Limb (tissue), 2 donors: ENCODE results near the gene CACNA1G.

Source experiments
- DNase-seq, 2 donors: peaks; one replicate each; pipeline ENCODE4 v3.0.0-alpha.2; 2016; ENCODE audit errors: extremely low spot score in 2 of 2

Gene CACNA1G

DNA sequence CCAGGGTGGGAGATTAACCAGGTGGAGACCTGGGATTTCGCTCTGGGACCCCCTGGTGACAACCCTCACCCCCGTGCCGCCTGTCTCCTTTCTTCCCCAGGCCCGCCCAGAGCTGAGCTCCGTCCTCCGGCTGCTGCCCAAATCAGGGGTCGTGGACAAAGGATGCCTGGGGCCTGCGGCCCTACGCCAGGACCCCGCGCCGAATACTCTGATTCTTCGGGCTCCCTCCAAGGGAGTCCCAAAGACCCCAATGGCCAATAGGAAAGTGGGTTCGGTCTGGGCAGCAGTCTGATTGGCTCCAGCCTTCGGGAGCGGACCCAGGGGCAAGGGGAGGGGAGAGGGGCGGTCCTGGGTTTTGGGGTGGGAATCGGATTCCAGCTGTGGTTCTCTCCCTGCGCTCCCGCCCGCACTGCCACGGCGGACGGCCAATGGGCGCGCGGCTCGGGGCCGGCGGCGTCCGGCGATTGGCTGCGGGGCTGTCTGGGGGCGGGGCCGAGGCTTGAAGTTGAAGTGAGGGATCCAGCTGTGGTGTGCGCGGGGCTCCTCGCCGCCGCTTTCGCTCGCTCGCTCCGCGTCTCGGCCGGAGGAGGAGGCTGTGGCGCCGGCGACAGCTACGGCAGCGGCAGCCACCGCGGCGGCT lies at the start of gene CACNA1G:
TSS of gene CACNA1G (plus strand) at position 531 of the 640 bp plus-strand sequence. CDS start 745 bp downstream, outside the sequence.
- DNase-seq = peak; percentile 96 to 99

DNA sequence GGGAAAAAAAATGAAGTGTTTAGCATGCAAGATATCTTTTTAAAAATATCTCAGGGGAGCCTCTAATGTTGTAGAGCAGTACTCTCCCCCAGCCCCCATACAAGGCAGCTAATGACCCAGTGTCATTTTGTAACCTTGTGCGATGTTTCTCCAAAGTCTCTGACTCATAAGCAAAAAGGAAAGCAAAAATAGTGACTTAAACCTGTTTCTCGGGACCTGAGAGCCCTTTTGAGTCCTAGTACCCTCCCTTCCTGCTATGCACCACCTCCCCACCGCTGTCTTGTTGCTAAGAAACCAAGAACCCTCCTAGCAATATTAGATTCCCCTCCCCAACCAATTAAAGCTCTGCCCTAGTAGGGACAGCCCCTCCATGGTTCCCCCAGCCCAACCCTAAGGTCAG lies 49.5 kb upstream of the CACNA1G start:
- no peak for DNase-seq

DNA sequence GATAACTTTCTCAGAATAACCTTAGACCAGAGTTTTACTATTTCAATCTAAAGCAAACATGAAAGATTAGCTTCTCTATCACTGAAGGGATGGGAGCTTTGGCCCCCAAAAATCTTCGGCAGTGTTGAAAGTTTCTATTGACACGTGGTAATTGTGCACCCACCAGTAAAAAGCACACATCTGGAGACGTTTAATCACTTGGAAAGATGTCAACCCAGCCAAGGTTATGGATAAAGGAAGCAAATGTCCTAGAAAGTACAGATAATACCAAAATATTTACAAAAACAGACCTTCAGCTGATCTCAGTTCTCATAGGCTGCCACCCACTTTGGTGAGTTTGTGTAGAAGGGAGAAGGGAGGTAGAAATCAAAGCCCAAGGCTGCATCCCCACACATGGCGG lies 47.0 kb upstream of the CACNA1G start:
- DNase-seq = no peak

DNA sequence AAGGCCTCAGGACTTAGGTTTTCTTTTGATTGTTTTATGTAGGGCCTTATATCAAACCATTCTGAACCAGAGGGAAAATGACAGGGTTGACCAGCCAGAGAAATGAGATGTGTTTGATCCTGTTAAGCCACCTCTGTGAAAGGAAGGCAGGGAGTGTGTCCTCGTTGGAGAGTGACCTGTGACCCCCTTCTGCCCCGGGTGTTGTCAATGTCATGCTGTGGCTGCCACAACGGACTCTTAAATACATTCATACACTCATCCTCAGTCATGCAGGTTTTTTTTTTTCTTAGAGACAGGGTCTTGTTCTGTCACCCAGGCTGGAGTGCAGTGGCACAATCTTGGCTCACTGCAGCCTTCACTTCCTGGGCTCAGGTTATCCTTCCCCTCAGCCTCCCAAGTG lies 46.1 kb upstream of the CACNA1G start:
- DNase-seq = no peak

DNA sequence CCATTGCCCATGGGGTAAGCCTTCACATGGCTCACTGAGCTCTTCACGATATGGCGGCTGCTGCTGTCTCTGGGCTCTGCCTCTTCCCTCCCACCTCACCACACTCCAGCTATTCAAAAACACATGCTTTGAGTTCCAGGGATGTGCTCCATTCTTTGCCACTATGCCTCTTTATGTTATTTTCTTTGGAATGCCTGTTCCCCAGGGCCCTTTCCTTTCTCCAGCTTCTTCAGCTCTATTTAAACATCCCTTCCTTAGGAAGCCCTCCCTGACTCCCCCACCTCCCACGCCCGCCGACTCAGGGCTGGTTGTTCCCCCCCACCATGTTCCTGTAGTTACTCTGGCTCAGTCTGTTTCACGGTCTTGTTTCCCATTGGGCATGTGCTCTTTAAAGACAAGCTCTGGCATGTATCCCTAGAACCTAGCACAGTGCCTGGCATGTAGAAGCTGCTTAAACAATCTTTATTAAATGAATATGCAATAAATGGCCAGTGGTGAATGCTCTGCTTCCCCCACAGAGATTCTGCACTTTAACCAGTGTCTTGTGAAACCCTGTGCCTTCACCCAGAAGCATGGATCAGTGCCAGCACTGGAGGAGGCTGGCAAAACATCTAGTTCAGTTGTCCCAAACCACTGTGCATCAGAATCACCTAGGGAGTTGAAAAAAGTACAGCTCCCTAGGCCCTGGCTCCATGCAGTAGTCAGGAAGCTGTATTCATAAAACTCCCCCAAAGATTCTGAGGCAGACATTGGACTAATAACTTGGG lies 45.4 kb upstream of the CACNA1G start:
- DNase-seq = no peak

DNA sequence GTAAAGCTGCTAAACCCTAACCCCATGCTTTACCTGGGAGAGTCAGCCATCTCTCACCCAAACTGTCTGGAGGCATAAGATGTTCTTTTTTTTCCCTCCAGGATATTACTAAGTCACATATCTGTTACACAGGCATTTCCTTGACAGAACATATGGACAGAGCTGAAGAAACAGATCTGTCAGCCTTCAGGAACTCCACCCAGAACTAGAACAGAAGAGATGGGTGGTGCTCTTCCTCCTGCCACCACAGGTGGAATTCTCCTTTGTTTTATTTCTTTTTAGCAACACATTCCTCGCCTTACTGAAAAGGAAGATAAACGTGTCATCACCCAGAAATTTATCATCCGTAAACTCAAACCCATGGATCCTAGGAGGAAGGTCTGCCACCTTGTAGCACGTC lies 43.5 kb upstream of the CACNA1G start:
- no peak for DNase-seq

DNA sequence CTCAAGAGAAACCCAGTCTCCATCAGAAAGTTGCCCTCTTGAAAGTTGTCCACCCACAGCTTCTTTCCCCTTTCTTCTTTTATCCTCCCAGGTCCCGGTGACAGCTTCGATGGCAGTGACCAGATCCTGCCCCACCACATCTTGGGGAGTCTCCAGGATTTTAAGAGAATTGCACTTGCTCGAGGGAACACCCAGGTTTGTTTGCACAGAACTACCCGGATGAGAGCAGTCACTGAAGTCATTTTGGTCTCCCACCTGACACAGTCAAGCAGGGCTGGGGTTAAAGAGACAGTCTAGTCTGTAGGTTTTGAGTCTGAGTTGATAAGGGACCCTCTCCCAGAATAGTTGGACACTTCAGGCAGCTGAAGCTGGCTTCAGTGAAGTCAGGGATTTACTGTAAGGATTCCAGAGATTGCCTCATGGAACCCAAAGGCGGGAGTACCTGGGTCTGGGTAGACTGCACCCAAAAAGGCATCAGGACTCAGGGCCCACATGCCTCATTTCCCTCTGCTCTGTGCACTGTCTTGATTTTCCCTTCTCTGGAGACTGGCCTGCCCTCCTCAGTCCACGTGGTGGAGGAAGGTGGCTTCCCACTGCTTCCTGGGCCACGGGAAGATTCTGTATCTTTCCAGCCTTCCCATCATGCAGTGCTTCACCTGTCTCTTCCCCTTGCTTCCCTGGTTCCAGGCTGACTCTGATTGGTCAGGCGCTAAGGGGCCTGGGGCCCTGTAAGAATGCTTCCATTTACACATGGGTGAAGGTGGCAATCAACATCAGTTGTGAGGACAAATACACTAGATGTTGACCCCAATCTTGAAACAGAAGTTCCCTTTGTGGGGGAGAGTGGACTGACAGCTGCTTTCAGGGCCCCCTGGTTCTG lies 42.8 kb upstream of the CACNA1G start:
- DNase-seq = no peak

DNA sequence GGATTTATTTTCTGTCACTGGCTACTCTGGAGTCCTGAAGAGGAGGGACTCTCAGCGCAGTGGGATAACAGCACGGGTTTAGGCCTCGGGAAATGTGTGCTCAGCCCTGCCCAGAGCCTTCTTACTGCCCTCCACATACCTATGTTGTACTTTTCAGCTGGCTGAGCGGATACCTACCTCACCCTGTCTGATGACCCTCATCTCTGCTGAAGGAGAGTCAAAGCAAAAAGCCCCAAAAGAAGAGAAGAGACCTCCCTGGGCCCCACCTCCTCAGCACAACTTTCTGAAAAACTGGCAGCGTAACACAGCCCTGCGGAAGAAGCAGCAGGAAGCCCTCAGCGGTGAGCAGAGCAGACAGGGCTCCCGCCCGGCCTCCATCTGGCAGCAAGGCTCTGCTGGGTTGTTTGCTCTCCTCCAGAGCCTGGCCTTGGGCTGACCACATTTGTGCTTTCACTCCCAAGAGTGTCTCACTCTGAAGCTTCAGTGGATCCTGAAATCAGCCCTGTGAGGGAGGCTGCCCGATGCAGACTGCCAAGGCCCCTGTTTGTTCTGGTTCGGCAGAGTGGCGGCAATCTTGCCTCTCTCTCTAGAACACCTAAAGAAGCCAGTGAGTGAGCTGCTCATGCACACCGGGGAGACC lies 42.0 kb upstream of the CACNA1G start:
- DNase-seq = no peak

DNA sequence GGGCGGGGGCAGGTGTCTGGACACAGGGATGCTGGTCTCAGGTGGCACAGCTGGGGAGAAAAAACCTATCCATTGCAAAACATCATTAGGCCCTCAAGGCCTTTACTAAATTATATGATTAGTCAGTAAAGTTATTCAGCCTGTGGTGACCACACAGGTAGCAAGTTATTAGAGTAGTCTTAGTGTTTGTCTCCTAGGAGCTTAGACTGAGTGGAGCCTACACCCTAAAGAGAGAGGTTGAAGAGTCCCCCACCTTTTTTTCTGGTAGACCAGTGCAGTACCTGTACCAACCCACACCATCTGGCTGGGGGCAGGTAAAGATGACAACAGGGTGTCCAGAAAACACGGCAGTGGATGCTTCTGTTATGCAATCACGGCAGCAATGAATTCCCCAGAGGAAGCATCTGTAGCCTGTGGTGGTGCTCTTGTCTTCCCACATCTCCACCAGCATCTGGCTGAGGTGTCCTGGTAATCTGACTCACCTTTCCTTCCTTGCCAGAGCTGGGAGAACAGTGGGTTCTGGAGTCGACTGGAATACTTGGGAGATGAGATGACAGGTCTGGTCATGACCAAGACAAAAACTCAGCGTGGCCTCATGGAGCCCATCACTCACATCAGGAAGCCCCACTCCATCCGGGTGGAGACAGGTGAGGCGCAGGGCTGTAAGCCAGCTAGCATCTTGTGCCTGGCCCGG lies 41.2 kb upstream of the CACNA1G start:
- no peak for DNase-seq

DNA sequence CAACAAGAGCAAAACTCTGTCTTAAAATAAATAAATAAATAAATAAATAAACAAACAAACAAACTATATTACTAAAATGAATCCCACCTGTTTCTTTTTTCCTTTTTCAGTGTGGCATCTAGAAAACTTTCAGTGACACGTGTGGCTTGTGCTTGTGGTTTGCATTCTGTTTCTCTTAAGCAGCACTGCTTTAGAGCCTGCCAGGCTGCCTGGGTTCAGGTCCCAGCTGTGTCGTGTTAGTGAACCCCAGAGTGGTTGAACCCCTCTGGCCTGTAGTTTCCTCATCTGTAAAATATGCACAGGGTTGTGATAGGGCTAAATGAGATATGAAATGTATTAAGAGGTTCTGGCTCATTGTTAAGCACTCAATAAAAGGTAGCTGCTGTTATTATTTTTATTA lies 40.0 kb upstream of the CACNA1G start:
- no peak for DNase-seq

DNA sequence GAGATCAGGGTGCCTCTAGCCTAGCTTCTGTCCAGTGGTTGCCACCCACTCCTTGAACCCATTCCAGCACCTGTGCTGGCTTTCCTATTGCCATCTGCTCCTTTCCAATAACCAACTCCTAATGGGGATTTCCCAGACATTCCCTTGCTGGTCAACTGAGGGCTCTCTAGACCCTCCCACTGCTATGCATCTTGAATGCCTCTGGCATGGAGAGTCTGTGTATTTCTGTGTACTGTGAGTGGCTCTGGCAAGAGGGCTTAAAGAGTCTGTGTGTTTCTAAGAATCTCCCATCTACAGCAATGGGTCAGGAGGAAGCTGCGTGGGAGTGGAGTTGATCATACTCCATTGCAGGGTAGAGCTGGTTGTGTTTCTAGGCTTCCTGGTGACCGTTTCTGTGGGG lies 39.0 kb upstream of the CACNA1G start:
- DNase-seq = no peak

DNA sequence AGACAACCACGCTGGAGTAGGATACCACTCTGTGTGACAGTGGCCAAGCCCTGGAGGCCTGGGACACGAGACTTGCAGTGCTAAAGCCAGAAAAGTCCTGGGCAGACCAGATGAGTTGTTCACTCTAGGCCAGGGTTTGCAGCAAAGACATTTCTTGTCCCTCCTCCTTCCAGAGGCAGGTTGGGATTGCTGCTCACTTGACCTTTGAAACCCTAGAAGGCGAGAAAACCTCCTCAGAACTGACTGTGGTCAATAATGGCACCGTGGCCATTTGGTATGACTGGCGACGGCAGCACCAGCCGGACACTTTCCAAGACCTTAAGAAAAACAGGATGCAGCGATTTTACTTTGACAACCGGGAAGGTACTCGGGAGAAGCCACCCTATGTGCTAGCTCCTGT lies 37.7 kb upstream of the CACNA1G start:
- DNase-seq = no peak

DNA sequence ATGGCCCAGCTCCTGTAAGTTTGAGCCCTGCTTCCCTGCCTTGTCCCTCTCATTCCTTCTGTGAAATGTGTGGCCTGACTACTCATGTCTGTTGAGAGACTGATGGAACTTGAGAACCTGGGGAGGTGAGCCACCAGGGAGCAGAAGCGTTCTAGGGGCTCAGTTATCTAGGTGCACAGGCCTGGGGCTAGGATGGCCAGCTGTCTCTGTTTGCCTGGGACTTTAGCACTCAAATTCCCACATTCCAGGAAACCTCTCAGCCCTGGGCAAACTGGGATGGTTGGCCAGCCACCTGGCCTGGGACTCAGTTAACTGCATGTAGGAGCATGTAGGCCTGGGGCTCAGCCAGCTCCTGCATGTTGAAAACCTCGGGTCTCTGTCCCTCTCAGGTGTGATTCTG lies 37.3 kb upstream of the CACNA1G start:
- DNase-seq = no peak

DNA sequence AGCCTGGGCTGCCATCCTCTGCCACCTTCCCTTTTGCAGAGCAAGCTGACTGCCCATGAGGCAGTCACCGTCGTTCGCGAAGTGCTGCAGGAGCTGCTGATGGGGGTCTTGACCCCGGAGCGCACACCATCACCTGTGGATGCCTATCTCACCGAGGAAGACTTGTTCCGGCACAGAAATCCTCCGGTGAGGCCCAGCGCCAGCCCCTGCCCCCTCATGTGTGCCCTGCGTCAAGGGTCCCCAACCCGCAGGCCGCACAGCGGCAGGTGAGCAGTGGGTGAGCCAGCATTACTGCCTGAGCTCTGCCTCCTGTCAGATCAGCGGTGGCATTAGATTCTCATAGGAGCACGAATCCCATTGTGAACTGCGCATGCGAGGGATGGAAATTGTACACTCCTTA lies 35.7 kb upstream of the CACNA1G start:
- DNase-seq = no peak

DNA sequence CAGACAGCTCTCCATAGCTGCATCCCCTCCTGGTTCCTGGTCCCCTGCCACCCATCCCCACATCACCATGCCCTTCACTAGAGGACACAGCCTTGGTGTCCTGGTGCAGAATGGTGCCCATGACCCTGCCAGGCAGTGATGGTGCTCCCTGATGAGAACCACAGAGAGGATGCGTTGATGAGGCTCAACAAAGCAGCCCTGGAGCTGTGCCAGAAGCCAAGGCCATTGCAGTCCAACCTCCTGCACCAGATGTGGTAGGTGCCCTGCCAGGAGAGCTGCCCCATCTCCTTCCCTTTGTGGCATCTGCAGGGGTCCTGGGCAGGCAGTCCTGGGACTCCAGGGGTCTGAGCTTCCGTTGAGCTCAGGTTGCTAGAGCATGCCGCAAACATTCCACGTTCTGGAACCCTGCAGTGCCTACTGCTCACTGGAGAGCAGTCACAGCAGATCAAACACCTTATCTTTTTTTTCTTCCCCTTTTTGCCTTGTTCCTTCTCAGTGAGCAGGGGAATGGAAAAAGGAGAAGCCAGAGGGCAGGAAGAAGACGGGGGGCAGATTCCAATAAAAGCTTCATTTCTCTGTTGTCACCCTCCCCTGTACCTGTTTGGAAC lies 33.3 kb upstream of the CACNA1G start:
- DNase-seq = no peak

DNA sequence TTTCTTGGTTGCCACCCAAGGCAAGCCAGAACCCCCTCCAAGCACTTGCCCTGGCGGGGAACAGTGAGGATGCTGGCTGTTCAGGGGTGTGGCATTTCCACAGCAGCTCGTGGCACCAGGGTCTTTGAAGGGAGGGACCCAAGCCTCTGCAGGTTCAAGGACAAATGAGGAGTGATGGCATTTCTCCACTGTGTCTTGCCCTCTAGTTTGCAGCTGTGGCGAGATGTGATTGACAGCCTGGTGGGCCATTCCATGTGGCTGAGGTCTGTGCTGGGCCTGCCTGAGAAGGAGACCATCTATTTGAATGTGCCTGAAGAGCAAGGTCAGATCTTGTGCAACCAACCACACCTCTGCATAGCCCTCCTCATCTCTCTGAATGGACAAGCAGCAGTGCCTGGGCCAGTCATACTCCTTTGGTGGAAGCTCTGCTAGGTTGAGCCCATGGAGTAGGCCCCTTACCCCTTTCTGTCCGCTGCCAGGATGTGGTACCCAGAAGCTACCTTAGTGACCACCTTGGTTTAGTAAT lies 32.5 kb upstream of the CACNA1G start:
- DNase-seq = no peak

DNA sequence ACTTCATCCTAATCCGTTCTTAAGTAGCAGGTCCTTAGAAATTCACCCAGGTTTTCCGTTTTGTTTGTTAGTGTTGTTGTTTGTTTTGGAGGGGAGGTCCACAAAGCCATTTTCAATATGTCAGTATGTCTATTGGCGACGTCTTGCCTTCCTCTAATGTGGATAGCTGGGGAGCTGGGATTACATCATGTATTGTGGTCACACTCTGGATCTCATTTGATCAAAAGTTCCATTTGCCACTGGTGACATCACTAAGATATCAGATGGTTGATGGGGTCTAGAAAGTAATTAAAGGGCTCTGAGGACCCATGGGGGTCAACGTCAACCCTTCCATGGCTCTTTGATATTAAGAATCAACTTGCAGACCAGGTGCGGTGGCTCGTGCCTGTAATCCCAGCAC lies 30.7 kb upstream of the CACNA1G start:
- no peak for DNase-seq

DNA sequence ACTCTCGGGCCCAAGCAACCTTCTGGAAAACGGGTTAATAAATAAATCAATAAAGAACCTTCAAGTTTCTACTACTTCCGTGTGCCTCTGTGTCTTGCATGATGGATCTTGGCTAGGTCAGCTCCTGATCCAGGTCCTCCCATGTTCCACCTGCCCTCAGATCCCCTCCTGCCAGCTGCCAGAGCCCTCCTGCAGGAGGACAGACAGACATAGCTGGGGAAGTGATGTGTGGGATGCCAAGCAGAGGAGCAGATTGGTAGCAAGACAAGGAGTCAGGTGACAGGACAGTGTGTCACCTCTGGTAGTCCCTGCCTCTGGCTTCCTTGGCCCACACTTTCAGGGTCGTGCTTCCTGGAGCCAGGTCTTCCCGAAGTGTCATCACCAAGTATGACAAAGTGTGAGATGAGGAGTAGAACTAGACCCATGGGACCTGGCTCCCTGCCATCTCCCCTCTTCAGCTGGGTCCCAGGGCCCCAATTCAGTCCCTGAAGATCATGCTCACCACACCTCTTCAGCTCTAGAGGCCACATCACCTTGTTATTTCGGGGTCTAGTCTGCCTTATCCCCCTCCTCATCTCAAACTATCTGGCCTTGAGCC lies 29.0 kb upstream of the CACNA1G start:
- no peak for DNase-seq

DNA sequence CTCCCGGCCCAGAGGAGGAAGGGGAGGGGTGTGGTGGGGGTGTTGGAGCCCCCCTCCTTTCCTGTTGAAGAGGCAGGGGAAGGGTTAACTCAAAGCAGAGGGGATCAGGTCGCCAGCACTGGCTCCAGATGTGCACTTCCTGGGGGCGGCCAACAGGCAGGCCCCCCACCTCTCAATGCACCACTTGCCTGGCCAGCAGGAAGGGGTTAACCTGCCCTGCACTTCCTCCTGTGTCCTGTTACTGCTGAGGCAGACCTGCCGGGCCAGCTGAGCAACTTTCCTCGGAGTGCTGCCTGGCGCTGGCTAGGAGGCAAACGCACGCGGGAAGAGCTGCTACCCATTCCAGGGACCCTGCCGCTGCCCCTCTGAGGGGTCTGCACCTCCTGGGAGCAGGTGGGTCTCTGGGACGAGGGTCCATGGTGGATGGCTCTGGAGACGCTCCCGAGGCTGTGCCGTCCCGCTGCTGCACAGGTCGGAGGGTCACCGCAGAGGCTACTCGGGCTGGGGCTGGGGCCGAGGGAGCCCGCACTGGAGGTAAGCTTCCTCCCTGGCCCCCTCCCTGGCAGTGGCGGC lies 28.0 kb upstream of the CACNA1G start, which contains the start of gene EPN3:
TSS of gene EPN3 (plus strand) at position 284 of the 573 bp plus-strand sequence. CDS start 3,822 bp downstream, outside the sequence.
- DNase-seq = no peak

DNA sequence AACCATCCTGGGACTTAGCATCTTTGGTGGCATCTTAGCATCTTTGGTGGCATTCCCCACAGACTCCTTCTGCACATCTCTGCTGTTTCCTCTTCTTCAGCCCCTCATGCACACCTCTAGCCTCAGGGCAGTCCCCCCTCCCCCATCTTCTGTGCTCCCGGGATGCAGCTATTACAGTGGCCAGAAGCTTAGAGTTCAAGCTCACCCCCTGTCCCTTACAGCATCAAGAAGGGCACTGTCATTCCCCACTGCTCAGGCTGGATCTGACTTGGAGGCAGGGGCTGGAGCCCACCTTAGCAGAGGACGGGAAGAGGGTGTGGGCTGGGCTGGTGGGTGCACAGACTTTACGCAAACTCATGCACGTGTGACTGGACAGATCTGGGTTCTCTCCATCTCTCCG lies 27.3 kb upstream of the CACNA1G start:
- DNase-seq = no peak
